A549 (cell line): ENCODE measurements around the gene KLHL29. TPM values are rescaled to one million over a fixed set of nuclear protein-coding genes. Genes with fewer than 3 reads are reported as not detected.

Experiments
- ATAC-seq, 2 experiments: fragments of 200-7000 bp in 1 of 2; fragments of >200 bp in 1 of 2; cut with Nextera tagmentation in 1 of 2; cut with Tn5 transposase in 1 of 2; 3 replicates each; pipeline versions ENCODE4 v1.8.0 to v1.9.1; 2018 to 2020; ENCODE audit warnings: mild to moderate bottlenecking in 1 of 2, moderate library complexity in 1 of 2
- CTCF ChIA-PET: fragments of 300-600 bp; sonication (Branson Sonifier 250); formaldehyde crosslinking; extraction: SDS; loops from one replicate; lab custom pipeline; 2021; ENCODE audit warnings: antibody characterized with exemption, inconsistent platforms; lab: Yijun Ruan, JAX
- POLR2A ChIA-PET: fragments of 350-600 bp; formaldehyde crosslinking; extraction: SDS; loops from one replicate; lab custom pipeline; 2021; ENCODE audit warnings: antibody characterized with exemption, inconsistent platforms; lab: Yijun Ruan, JAX
- DNase-seq, 2 experiments: peaks; one replicate each; pipeline versions ENCODE4 v3.0.0 to v3.0.0-alpha.2; 2011 to 2016; ENCODE audit warnings: low read depth in 1 of 2, low spot score in 1 of 2
- FAIRE-seq: peaks from 2 replicates; lab custom pipeline; 2011; peaks lifted over from hg19 to GRCh38; lab: Jason Lieb, UNC
- H3K27ac ChIP-seq, 2 experiments: fragments of >200 bp; sonication (Bioruptor Twin); formaldehyde crosslinking; 3 replicates each; pipeline ENCODE4 v1.5.1; 2016 to 2017
- H3K4me1 ChIP-seq: fragments of >200 bp; sonication (Bioruptor Twin); formaldehyde crosslinking; 3 replicates; pipeline ENCODE4 v1.6.1; 2016
- H3K4me2 ChIP-seq: fragments of >200 bp; sonication (Bioruptor Twin); formaldehyde crosslinking; 3 replicates; pipeline ENCODE4 v1.6.1; 2016
- H3K4me3 ChIP-seq: fragments of >200 bp; sonication (Bioruptor Twin); formaldehyde crosslinking; 3 replicates; pipeline ENCODE4 v1.5.1; 2016
- H3K9me3 ChIP-seq: fragments of >200 bp; sonication (Bioruptor Twin); formaldehyde crosslinking; 3 replicates; pipeline ENCODE4 v1.6.1; 2016
- BHLHE40 ChIP-seq: IDR thresholded peaks from 2 replicates; pipeline ENCODE4 v1.6.1; 2012; ENCODE audit warnings: low read depth, low read length, inconsistent platforms
- CHD4 ChIP-seq: fragments of 200-600 bp; sonication (generic); IDR thresholded peaks from 2 replicates; pipeline ENCODE4 v1.6.1; 2016; ENCODE audit warnings: antibody characterized with exemption, mild to moderate bottlenecking, borderline replicate concordance
- EP300 ChIP-seq, 2 experiments: fragments of >200 bp; sonication (Bioruptor Twin); formaldehyde crosslinking; IDR thresholded peaks; 2 replicates in 1 of 2; 3 replicates in 1 of 2; pipeline ENCODE4 v1.6.1; 2016 to 2017
- ESRRA ChIP-seq: fragments of 150-350 bp; IDR thresholded peaks from 2 replicates; pipeline ENCODE4 v1.6.1; 2014; ENCODE audit warnings: mild to moderate bottlenecking, low read length, borderline replicate concordance
- FOSL2 ChIP-seq, 2 experiments: fragments of 450-650 bp in 1 of 2; fragments of >200 bp in 1 of 2; sonication (Bioruptor Twin) in 1 of 2; formaldehyde crosslinking; IDR thresholded peaks; 2 replicates each; pipeline versions ENCODE4 v1.5.0 to v1.6.1; 2016 to 2020; ENCODE audit warnings: mild to moderate bottlenecking in 1 of 2, moderate library complexity in 1 of 2
- GATA3 ChIP-seq: IDR thresholded peaks from 2 replicates; pipeline ENCODE4 v1.6.1; 2012; ENCODE audit warnings: borderline replicate concordance
- JUN ChIP-seq, 2 experiments: fragments of >200 bp; sonication (Bioruptor Twin); formaldehyde crosslinking; IDR thresholded peaks; 2 replicates in 1 of 2; 3 replicates in 1 of 2; pipeline ENCODE4 v1.6.1; 2016 to 2017
- JUNB ChIP-seq: fragments of >200 bp; sonication (Bioruptor Twin); formaldehyde crosslinking; IDR thresholded peaks from 2 replicates; pipeline ENCODE4 v1.6.1; 2016
- KDM5A ChIP-seq: fragments of 200-600 bp; sonication (generic); IDR thresholded peaks from 2 replicates; pipeline ENCODE4 v1.6.1; 2016; ENCODE audit warnings: antibody characterized with exemption, mild to moderate bottlenecking
- MAFK ChIP-seq: fragments of 450-650 bp; IDR thresholded peaks from 2 replicates; pipeline ENCODE4 v1.6.1; 2014; ENCODE audit not compliant: partially characterized antibody
- MYC ChIP-seq: IDR thresholded peaks from 2 replicates; pipeline ENCODE4 v1.6.1; 2012; ENCODE audit warnings: mild to moderate bottlenecking, inconsistent platforms, low read length, improper control_type of control experiment, borderline replicate concordance
- NR3C1 ChIP-seq: fragments of >200 bp; sonication (Bioruptor Twin); formaldehyde crosslinking; IDR thresholded peaks from 3 replicates; pipeline ENCODE4 v1.6.1; 2017
- POLR2A ChIP-seq: IDR thresholded peaks from 2 replicates; pipeline ENCODE4 v1.6.1; 2012; ENCODE audit warnings: mild to moderate bottlenecking, low read length
- POLR2AphosphoS2 ChIP-seq: conservative IDR thresholded peaks from 2 replicates; pipeline ENCODE4 v1.6.1; 2012; ENCODE audit warnings: low read length, improper control_type of control experiment, inconsistent platforms
- RAD21 ChIP-seq, 2 experiments: fragments of >200 bp in 1 of 2; sonication (Bioruptor Twin) in 1 of 2; formaldehyde crosslinking in 1 of 2; IDR thresholded peaks in 1 of 2; conservative IDR thresholded peaks in 1 of 2; 2 replicates in 1 of 2; 3 replicates in 1 of 2; pipeline ENCODE4 v1.6.1; 2012 to 2018; ENCODE audit warnings: inconsistent platforms in 1 of 2
- RFX5 ChIP-seq: fragments of 450-650 bp; IDR thresholded peaks from 2 replicates; pipeline ENCODE4 v1.7.1; 2014; ENCODE audit warnings: antibody characterized with exemption, mild to moderate bottlenecking, moderate library complexity
- RNF2 ChIP-seq: fragments of 200-600 bp; sonication (generic); IDR thresholded peaks from 2 replicates; pipeline ENCODE4 v1.6.1; 2016; ENCODE audit warnings: low read depth, mild to moderate bottlenecking, antibody characterized with exemption, moderate library complexity, borderline replicate concordance
- SREBF2 ChIP-seq: fragments of 450-650 bp; IDR thresholded peaks from 2 replicates; pipeline ENCODE4 v1.6.1; 2014; ENCODE audit warnings: mild to moderate bottlenecking, moderate library complexity
- TFCP2L1 ChIP-seq: fragments of 250-450 bp; sonication (Bioruptor Pico); IDR thresholded peaks from 2 replicates; pipeline ENCODE4 v1.5.0; 2021; ENCODE audit warnings: mild to moderate bottlenecking
- TP53 ChIP-seq: fragments of 250-450 bp; sonication (Bioruptor Pico); IDR thresholded peaks from 2 replicates; pipeline ENCODE4 v1.5.0; 2021; ENCODE audit warnings: mild to moderate bottlenecking, moderate library complexity
- ZSCAN20 ChIP-seq: fragments of 250-450 bp; sonication (Bioruptor Pico); IDR thresholded peaks from 2 replicates; pipeline ENCODE4 v1.8.0; 2022; ENCODE audit warnings: mild to moderate bottlenecking, moderate library complexity
- WGBS: methylation state at CpG from one replicate; pipeline ENCODE4 v1.1.6; 2017; ENCODE audit errors: missing lambda C conversion rate; 5-methylcytosine and 5-hydroxymethylcytosine counted together
- polyA plus RNA-seq, 4 experiments: library from polyadenylated mRNA; depleted of rRNA in 3 of 4; stranded (reverse); fragments of >200 nt; fragmentation: RNase III in 1 of 4; extraction: RNeasy Plus Mini Kit Qiagen cat#74134 plus additional on column Dnase treatment in 1 of 4; gene quantifications; 2 replicates in 3 of 4; 3 replicates in 1 of 4; pipeline ENCODE4 v1.2.3, GENCODE V29; 2011 to 2017
- TF ChIP-seq, protein P1 (sequence below): fragments of >200 bp; sonication (Bioruptor Twin); formaldehyde crosslinking; IDR thresholded peaks from 3 replicates; pipeline ENCODE4 v1.6.1; 2016
- TF ChIP-seq, protein P2 (sequence below): IDR thresholded peaks from 2 replicates; pipeline ENCODE4 v1.6.1; 2012
- TF ChIP-seq, protein P3 (sequence below): fragments of 200-600 bp; sonication (generic); IDR thresholded peaks from 2 replicates; pipeline ENCODE4 v1.6.1; 2016; ENCODE audit warnings: antibody characterized with exemption, mild to moderate bottlenecking, moderate library complexity
- TF ChIP-seq, protein P4 (sequence below): fragments of >200 bp; sonication (Bioruptor Twin); formaldehyde crosslinking; IDR thresholded peaks from 2 replicates; pipeline ENCODE4 v1.6.1; 2016
- TF ChIP-seq, protein P5 (sequence below): fragments of 450-650 bp; IDR thresholded peaks from 2 replicates; pipeline ENCODE4 v1.6.1; 2014; ENCODE audit warnings: antibody characterized with exemption

Gene KLHL29
- polyA plus RNA-seq, 2 of the 4 experiments (the other 2 are of a cell fraction), result 1.3 to 2.5 TPM

DNA sequence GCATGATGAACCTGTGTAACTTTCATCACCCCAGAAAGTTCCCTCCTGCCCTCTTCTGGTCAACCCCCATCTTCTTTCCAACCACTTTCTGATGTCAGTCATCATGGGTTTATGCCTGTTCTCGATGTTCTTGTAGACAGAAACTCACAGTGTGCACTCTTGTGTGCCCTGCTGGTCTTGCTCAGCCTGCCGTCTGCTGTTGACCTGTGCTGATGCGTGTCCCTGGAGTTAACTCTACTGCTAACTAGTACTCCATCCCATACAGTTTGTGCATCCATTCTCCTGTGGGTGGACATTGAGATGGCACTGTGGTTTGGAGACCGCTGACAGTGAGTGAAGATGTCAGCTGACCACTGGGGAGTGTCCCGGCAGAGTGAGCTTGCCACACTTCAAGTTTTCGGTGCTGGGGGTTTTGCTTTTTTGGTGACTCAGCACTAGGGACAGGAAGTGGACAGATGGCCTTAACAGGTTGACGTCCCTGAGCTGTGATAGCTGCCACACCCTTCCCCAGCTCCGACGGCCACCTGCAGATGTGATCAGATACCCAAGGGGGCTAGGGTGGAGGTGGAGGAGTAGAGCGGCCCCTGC is 14.8 kb downstream of the KLHL29 start:
- Histone ChIP-seq H3K4me1 (peaks cover 19% of the 10 kb centered on the region), H3K4me3 (no peak overlapping the region), H3K27ac (no peak overlapping the region), H3K4me2 (no peak overlapping the region), H3K9me3 (no peaks in the 10 kb centered on the region)
- CTCF ChIA-PET, result interaction anchor here (0.5 to 1.2 kb wide), 3 partner anchors 12 to 360 kb away, joined by 3 read pairs; no protein-coding TSS in a partner anchor
- ATAC-seq, result no peak
- FAIRE-seq, result no peak
- DNase-seq, result no peak
- 77% methylated on average over 10 of the region's 10 CpGs for WGBS
- TF ChIP-seq MAFK, result peak; percentile 67
- no peak for TF ChIP-seq SREBF2
- POLR2A ChIA-PET, result no interaction called here

DNA sequence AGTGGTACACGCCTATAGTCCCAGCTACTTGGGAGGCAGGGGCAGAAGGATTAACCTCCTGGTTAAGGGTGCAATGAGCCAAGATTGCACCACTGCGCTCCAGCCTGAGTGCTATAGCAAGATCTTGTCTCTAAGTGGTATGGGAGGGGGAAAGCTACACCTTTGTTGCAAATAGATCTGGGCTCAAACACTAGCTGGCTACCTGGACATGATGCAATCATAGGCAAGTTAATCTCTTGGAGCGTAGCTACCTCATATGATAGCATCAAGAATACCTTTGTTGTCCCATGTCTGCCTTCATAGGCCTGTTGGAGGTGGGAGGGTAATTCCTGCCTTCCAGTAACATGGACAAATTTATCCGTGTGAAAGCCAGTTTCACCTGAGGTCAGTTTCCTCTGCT is 15.7 kb downstream of the KLHL29 start:
- ChIA-PET CTCF (interaction anchor here (0.7 to 1.2 kb wide), 3 partner anchors 11 to 400 kb away, joined by 3 read pairs; no protein-coding TSS in a partner anchor), POLR2A (no interaction called here)
- no peak overlapping the region for H3K4me3 ChIP-seq
- FAIRE-seq (no peak), DNase-seq (no peak), ATAC-seq (no peak)
- H3K9me3 ChIP-seq, result no peaks in the 10 kb centered on the region
- TF ChIP-seq, protein P1, sequence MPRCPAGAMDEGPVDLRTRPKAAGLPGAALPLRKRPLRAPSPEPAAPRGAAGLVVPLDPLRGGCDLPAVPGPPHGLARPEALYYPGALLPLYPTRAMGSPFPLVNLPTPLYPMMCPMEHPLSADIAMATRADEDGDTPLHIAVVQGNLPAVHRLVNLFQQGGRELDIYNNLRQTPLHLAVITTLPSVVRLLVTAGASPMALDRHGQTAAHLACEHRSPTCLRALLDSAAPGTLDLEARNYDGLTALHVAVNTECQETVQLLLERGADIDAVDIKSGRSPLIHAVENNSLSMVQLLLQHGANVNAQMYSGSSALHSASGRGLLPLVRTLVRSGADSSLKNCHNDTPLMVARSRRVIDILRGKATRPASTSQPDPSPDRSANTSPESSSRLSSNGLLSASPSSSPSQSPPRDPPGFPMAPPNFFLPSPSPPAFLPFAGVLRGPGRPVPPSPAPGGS, result no peak
- no peak for TF ChIP-seq RNF2
- TF ChIP-seq GATA3, result no peak
- no peak for TF ChIP-seq TFCP2L1 (CRISPR knock-in tag)
- TF ChIP-seq BHLHE40, result no peak
- no peak for TF ChIP-seq TP53 (CRISPR knock-in tag)
- TF ChIP-seq KDM5A, result no peak
- TF ChIP-seq NR3C1, result no peak
- TF ChIP-seq CHD4, result no peak
- TF ChIP-seq, protein P2, sequence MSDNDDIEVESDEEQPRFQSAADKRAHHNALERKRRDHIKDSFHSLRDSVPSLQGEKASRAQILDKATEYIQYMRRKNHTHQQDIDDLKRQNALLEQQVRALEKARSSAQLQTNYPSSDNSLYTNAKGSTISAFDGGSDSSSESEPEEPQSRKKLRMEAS, result no peak
- no peak for TF ChIP-seq ZSCAN20 (CRISPR knock-in tag)
- 93% methylated on average over 4 of the region's 4 CpGs for WGBS
- H3K4me1 ChIP-seq, result peaks cover 21% of the 10 kb centered on the region
- H3K27ac ChIP-seq, result no peak overlapping the region
- H3K4me2 ChIP-seq, result no peak overlapping the region

DNA sequence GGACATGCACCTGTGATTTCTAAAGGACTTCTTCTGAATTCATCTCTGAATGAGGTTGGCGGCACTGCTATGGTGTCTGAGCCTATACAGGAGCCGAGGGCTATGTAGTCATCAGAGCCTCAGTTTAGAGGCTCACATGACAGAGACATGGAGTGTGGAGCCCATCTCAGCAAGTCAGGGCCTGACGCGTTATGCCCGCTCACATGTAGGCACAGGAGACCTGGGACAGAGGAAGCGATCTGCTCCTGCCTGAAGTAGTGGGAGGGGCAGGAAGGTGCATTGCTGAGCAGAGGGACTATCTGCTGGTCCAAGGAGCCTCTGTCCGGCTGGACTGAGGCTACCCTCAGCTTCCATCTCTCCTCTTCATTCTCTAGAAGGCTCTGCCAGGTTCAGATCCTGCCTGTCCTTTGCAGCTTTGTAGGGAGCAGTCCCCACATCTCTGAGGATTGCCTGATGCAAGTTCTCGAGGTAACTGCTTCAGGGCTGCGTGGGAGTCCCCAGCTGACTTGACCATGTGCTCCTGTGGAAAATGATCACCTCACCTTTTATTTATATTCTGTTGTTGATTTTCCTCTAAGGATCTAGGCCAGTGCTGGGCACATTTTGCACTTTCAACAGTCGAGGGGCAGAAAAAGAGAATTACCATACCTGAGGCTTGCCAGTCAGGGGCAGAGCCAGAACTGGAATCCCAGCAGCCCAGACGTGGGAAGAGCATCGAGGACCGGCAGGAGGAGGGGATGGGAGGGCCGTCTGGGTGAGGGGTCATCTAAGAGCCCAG is 16.6 kb downstream of the KLHL29 start:
- CTCF ChIA-PET, result no interaction called here
- Histone ChIP-seq H3K4me1 (peaks cover 21% of the 10 kb centered on the region), H3K27ac (no peak overlapping the region), H3K9me3 (no peaks in the 10 kb centered on the region), H3K4me3 (no peak overlapping the region), H3K4me2 (no peak overlapping the region)
- DNase-seq (no peak), FAIRE-seq (no peak)
- POLR2A ChIA-PET, result no interaction called here
- 83% methylated on average over 14 of the region's 14 CpGs for WGBS
- TF ChIP-seq, protein P3, sequence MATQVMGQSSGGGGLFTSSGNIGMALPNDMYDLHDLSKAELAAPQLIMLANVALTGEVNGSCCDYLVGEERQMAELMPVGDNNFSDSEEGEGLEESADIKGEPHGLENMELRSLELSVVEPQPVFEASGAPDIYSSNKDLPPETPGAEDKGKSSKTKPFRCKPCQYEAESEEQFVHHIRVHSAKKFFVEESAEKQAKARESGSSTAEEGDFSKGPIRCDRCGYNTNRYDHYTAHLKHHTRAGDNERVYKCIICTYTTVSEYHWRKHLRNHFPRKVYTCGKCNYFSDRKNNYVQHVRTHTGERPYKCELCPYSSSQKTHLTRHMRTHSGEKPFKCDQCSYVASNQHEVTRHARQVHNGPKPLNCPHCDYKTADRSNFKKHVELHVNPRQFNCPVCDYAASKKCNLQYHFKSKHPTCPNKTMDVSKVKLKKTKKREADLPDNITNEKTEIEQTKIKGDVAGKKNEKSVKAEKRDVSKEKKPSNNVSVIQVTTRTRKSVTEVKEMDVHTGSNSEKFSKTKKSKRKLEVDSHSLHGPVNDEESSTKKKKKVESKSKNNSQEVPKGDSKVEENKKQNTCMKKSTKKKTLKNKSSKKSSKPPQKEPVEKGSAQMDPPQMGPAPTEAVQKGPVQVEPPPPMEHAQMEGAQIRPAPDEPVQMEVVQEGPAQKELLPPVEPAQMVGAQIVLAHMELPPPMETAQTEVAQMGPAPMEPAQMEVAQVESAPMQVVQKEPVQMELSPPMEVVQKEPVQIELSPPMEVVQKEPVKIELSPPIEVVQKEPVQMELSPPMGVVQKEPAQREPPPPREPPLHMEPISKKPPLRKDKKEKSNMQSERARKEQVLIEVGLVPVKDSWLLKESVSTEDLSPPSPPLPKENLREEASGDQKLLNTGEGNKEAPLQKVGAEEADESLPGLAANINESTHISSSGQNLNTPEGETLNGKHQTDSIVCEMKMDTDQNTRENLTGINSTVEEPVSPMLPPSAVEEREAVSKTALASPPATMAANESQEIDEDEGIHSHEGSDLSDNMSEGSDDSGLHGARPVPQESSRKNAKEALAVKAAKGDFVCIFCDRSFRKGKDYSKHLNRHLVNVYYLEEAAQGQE, result no peak
- TF ChIP-seq POLR2AphosphoS2, result no peak
- TF ChIP-seq POLR2A, result no peak
- TF ChIP-seq FOSL2 (IDR thresholded peaks at IDR 0.05), result no peak
- TF ChIP-seq FOSL2 (CRISPR knock-in tag; IDR thresholded peaks at IDR 0.05), result no peak
- TF ChIP-seq, protein P2, result no peak
- TF ChIP-seq MYC, result no peak
- no peak for TF ChIP-seq ESRRA
- no peak for TF ChIP-seq JUN (IDR thresholded peaks at IDR 0.05)
- TF ChIP-seq SREBF2, result no peak
- TF ChIP-seq, protein P4, sequence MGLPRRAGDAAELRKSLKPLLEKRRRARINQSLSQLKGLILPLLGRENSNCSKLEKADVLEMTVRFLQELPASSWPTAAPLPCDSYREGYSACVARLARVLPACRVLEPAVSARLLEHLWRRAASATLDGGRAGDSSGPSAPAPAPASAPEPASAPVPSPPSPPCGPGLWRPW, result no peak
- no peak for TF ChIP-seq RFX5
- TF ChIP-seq, protein P5, sequence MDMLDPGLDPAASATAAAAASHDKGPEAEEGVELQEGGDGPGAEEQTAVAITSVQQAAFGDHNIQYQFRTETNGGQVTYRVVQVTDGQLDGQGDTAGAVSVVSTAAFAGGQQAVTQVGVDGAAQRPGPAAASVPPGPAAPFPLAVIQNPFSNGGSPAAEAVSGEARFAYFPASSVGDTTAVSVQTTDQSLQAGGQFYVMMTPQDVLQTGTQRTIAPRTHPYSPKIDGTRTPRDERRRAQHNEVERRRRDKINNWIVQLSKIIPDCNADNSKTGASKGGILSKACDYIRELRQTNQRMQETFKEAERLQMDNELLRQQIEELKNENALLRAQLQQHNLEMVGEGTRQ, result no peak
- no peak for TF ChIP-seq TP53 (CRISPR knock-in tag)
- TF ChIP-seq JUNB, result no peak
- TF ChIP-seq RAD21 (conservative IDR thresholded peaks at IDR 0.05 in 1 of 2, IDR thresholded peaks at IDR 0.05 in 1 of 2), result no peak
- no peak for TF ChIP-seq EP300 (IDR thresholded peaks at IDR 0.05)
- TF ChIP-seq, all 56 proteins: peak for 0
- 0 out of 6 replicates have a peak, but pooled peaks of 1 of the 2 experiments have one; percentile 6 for ATAC-seq
